GM12865 (cell line): Measurements from ENCODE around the gene DIP2B.

Source experiments
- DNase-seq: peaks from one replicate; pipeline ENCODE4 v3.0.0; 2010; ENCODE audit warnings: low read depth
- H3K4me3 ChIP-seq: 2 replicates; pipeline ENCODE4 v1.5.1; 2011; ENCODE audit warnings: mild to moderate bottlenecking, low read depth, low read length, control low read depth
- TF ChIP-seq, protein P1 (sequence below): IDR thresholded peaks from 2 replicates; pipeline ENCODE4 v1.5.1; 2011; ENCODE audit warnings: low read length, control low read depth, low read depth, inconsistent platforms; ENCODE audit not compliant: insufficient read depth; ENCODE audit errors: missing control alignments

The DIP2B gene

GRCh38 chr12:50660425-50660822 is 155.6 kb downstream of the DIP2B start:
- TF ChIP-seq, protein P1, sequence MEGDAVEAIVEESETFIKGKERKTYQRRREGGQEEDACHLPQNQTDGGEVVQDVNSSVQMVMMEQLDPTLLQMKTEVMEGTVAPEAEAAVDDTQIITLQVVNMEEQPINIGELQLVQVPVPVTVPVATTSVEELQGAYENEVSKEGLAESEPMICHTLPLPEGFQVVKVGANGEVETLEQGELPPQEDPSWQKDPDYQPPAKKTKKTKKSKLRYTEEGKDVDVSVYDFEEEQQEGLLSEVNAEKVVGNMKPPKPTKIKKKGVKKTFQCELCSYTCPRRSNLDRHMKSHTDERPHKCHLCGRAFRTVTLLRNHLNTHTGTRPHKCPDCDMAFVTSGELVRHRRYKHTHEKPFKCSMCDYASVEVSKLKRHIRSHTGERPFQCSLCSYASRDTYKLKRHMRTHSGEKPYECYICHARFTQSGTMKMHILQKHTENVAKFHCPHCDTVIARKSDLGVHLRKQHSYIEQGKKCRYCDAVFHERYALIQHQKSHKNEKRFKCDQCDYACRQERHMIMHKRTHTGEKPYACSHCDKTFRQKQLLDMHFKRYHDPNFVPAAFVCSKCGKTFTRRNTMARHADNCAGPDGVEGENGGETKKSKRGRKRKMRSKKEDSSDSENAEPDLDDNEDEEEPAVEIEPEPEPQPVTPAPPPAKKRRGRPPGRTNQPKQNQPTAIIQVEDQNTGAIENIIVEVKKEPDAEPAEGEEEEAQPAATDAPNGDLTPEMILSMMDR = no peak
- no peak overlapping the region; the same call in 1 of the 2 replicates for H3K4me3 ChIP-seq
- no peak for DNase-seq

GRCh38 chr12:50661300-50662115 is 156.7 kb downstream of the DIP2B start:
- DNase-seq = peak; percentile 80
- H3K4me3 ChIP-seq = no peak overlapping the region
- TF ChIP-seq, protein P1 = no peak

GRCh38 chr12:50662116-50662510 is 157.3 kb downstream of the DIP2B start:
- TF ChIP-seq, protein P1 = no peak
- H3K4me3 ChIP-seq = no peak overlapping the region
- DNase-seq = no peak

- DNase-seq = no peak
- no peak overlapping the region for H3K4me3 ChIP-seq
- TF ChIP-seq, protein P1 = no peak
Measured at GRCh38 chr12:50665170-50665569, 160.4 kb downstream of the DIP2B start.

GRCh38 chr12:50665609-50666008 is 160.8 kb downstream of the DIP2B start:
- TF ChIP-seq, protein P1 = no peak
- H3K4me3 ChIP-seq = no peak overlapping the region
- DNase-seq = no peak

DNA sequence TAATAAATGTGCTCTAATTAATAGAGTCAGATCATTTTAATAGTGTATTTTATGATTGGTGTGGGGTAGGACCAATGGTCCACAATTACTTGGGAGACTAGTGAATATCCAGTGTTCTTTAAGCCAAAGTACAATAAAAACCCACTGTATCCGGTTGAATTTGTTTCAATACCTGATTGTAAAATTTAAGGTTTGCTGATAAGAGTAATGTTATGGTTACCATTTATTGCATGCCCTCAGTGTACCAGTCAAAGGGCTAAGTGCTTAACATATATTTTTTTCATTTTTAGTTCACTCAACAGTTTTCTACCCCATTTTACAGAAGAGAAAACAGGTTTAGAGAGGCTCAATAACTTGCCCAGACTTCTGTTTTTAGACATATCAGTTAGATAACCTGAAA is 161.2 kb downstream of the DIP2B start:
- no peak for DNase-seq
- TF ChIP-seq, protein P1 = no peak
- H3K4me3 ChIP-seq = no peak overlapping the region

- H3K4me3 ChIP-seq = no peak overlapping the region
- TF ChIP-seq, protein P1 = no peak
- no peak for DNase-seq
Measured at GRCh38 chr12:50672158-50672557, 167.4 kb downstream of the DIP2B start.
